NT2/D1 (cell line): ENCODE data around the gene GNAQ.

Experiments used
- YY1 ChIP-seq: IDR thresholded peaks from 2 replicates; pipeline ENCODE4 v1.6.1; 2011; ENCODE audit not compliant: insufficient read length, insufficient read depth
- ZNF274 ChIP-seq: IDR thresholded peaks from 2 replicates; pipeline ENCODE4 v1.6.1; 2011; ENCODE audit warnings: mild to moderate bottlenecking, low read depth, low read length

- TF ChIP-seq YY1 (no peak), ZNF274 (no peak)
These were observed 26.2 kb downstream of the GNAQ start for GRCh38 chr9:78005231-78006002.
